Measurements from ENCODE around the gene IL23R.
"Not testable (repeated sequence)": the region's sequence is repeated elsewhere in the genome, so short reads cannot be mapped to it uniquely, and the experiment has no call there.

IL23R gene

GRCh38 chr1:67166196-67166595, at the start of gene IL23R:
Gene IL23R (plus strand): TSS chr1:67166454. CDS start chr1:67168121, 1,667 bp downstream.
- DNase-seq (ENCODE audit: low read depth in 2 of 2): no peak

GRCh38 chr1:67118191-67118590, 48.1 kb upstream of the IL23R start:
- DNase-seq (ENCODE audit: low read depth in 2 of 2): no peak

- no peak for DNase-seq (ENCODE audit: low read depth in 2 of 2)
Measured at GRCh38 chr1:67118646-67119045, 47.6 kb upstream of the IL23R start.

- no peak for DNase-seq (ENCODE audit: low read depth in 2 of 2)
Measured at GRCh38 chr1:67120855-67121619, 45.2 kb upstream of the IL23R start.

- no peak for DNase-seq (ENCODE audit: low read depth in 2 of 2)
Measured at GRCh38 chr1:67124455-67124854, 41.8 kb upstream of the IL23R start.

GRCh38 chr1:67126111-67126746, 40.0 kb upstream of the IL23R start:
- DNase-seq (ENCODE audit: low read depth in 2 of 2): no peak

GRCh38 chr1:67126974-67127373, 39.3 kb upstream of the IL23R start:
- DNase-seq (ENCODE audit: low read depth in 2 of 2): no peak

GRCh38 chr1:67130673-67131072, 35.6 kb upstream of the IL23R start:
- no peak for DNase-seq (ENCODE audit: low read depth in 2 of 2)

- no peak for DNase-seq (ENCODE audit: low read depth in 2 of 2)
Measured at GRCh38 chr1:67133177-67133576, 33.1 kb upstream of the IL23R start.

GRCh38 chr1:67134695-67135094, 31.6 kb upstream of the IL23R start, which contains the start of gene C1orf141:
Gene C1orf141 (minus strand): TSS chr1:67134970. CDS start chr1:67127240, 7,730 bp downstream.
- no peak for DNase-seq (ENCODE audit: low read depth in 2 of 2)

- DNase-seq (ENCODE audit: low read depth in 2 of 2): no peak
Measured at GRCh38 chr1:67135354-67135753, 30.9 kb upstream of the IL23R start.

GRCh38 chr1:67137307-67137753, 28.9 kb upstream of the IL23R start:
- DNase-seq (ENCODE audit: low read depth in 2 of 2): no peak

- DNase-seq (ENCODE audit: low read depth in 2 of 2): no peak
Measured at GRCh38 chr1:67138813-67139499, 27.3 kb upstream of the IL23R start.

GRCh38 chr1:67140460-67140859, 25.8 kb upstream of the IL23R start:
- DNase-seq (ENCODE audit: low read depth in 2 of 2): no peak

- DNase-seq (ENCODE audit: low read depth in 2 of 2): not testable (repeated sequence)
Measured at GRCh38 chr1:67141832-67142231, 24.4 kb upstream of the IL23R start.

GRCh38 chr1:67142931-67143330, 23.3 kb upstream of the IL23R start:
- DNase-seq (ENCODE audit: low read depth in 2 of 2): no peak

- no peak for DNase-seq (ENCODE audit: low read depth in 2 of 2)
Measured at GRCh38 chr1:67143966-67144365, 22.3 kb upstream of the IL23R start.

GRCh38 chr1:67144696-67145095, 21.6 kb upstream of the IL23R start:
- no peak for DNase-seq (ENCODE audit: low read depth in 2 of 2)

- no peak for DNase-seq (ENCODE audit: low read depth in 2 of 2)
Measured at GRCh38 chr1:67146101-67146500, 20.2 kb upstream of the IL23R start.

- DNase-seq (ENCODE audit: low read depth in 2 of 2): no peak
Measured at GRCh38 chr1:67146539-67146938, 19.7 kb upstream of the IL23R start.

- not testable (repeated sequence) for DNase-seq (ENCODE audit: low read depth in 2 of 2)
Measured at GRCh38 chr1:67147973-67148372, 18.3 kb upstream of the IL23R start.

- DNase-seq (ENCODE audit: low read depth in 2 of 2): no peak
Measured at GRCh38 chr1:67148516-67149178, 17.6 kb upstream of the IL23R start.

All from stimulated activated CD8-positive, alpha-beta memory T cell treated with anti-CD3 and anti-CD28 coated beads, Interleukin-2, amount 100 ng/mL, for 1 hour (primary cell).